K562 (cell line): ENCODE data around the gene LATS1.

Source experiments
- EZH2 ChIP-seq: IDR thresholded peaks from 2 replicates; pipeline ENCODE4 v1.6.1; 2012; ENCODE audit warnings: low read depth, mild to moderate bottlenecking, inconsistent platforms, low read length, borderline replicate concordance
- HDAC1 ChIP-seq, 2 experiments: fragments of 450-650 bp; IDR thresholded peaks; 2 replicates each; pipeline ENCODE4 v1.6.1; 2016 to 2017; ENCODE audit warnings: inconsistent platforms in 1 of 2, mild to moderate bottlenecking in 1 of 2, moderate library complexity in 1 of 2
- MCM5 ChIP-seq: fragments of 450-650 bp; IDR thresholded peaks from 2 replicates; pipeline ENCODE4 v1.6.1; 2016; ENCODE audit warnings: low read depth
- NRF1 ChIP-seq, 2 experiments: fragments of 450-650 bp; IDR thresholded peaks in 1 of 2; conservative IDR thresholded peaks in 1 of 2; 2 replicates each; pipeline ENCODE4 v1.6.1; 2014; ENCODE audit warnings: mild to moderate bottlenecking in 2 of 2
- RFX5 ChIP-seq: IDR thresholded peaks from 2 replicates; pipeline ENCODE4 v1.6.1; 2011; ENCODE audit warnings: low read depth, mild to moderate bottlenecking, improper control_type of control experiment, low read length
- SMARCA4 ChIP-seq: fragments of 450-650 bp; IDR thresholded peaks from 2 replicates; pipeline ENCODE4 v1.6.1; 2016
- SOX6 ChIP-seq: fragments of 450-650 bp; IDR thresholded peaks from 2 replicates; pipeline ENCODE4 v1.6.1; 2014; ENCODE audit warnings: mild to moderate bottlenecking
- TAF1 ChIP-seq: IDR thresholded peaks from 2 replicates; pipeline ENCODE4 v1.6.1; 2011; ENCODE audit warnings: mild to moderate bottlenecking, low read length, moderate library complexity; ENCODE audit not compliant: insufficient read depth, control insufficient read depth, severe bottlenecking; ENCODE audit errors: extremely low read depth
- TBP ChIP-seq: optimal IDR thresholded peaks from 2 replicates; pipeline ENCODE3; 2011; ENCODE audit warnings: low read depth, low read length, improper control_type of control experiment
- ZNF197 ChIP-seq: fragments of 200-800 bp; sonication (Bioruptor generic); IDR thresholded peaks from 2 replicates; pipeline ENCODE4 v1.6.1; 2016; ENCODE audit warnings: low read depth, missing genetic modification characterization, missing compliant biosample characterization
- TF ChIP-seq, protein P1 (sequence below), 3 experiments: IDR thresholded peaks in 2 of 3; conservative IDR thresholded peaks in 1 of 3; 2 replicates each; pipeline ENCODE4 v1.5.1; 2011 to 2012; ENCODE audit warnings: low read length in 3 of 3, mild to moderate bottlenecking in 3 of 3, control low read depth in 2 of 3, improper control_type of control experiment in 1 of 3, inconsistent platforms in 1 of 3, low read depth in 1 of 3, mixed read lengths in 1 of 3, moderate library complexity in 1 of 3; ENCODE audit not compliant: insufficient read depth in 2 of 3

DNA sequence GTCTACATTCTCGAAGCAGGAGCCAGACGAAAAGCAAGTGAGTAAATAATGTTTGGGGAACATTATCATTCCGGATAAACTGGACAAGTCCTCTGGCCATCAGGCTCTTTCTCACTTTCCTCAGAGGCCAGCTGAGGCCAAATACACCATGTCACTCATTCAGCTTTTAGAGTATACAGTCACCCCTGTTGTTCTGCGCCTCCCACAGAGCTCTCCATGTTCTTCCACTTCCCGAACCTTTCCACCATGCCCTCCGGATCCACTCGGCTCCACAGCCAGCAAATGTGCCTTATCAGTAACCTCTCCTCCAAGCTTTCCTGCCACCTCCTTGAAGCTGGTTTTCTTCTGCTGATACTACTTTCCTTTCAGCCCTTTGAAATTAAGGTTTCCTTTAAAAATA lies 31.7 kb downstream of the LATS1 start:
- TF ChIP-seq TAF1, result no peak
- TF ChIP-seq RFX5, result no peak
- no peak for TF ChIP-seq TBP
- TF ChIP-seq SMARCA4, result no peak
- no peak for TF ChIP-seq EZH2
- no peak for TF ChIP-seq MCM5
- no peak for TF ChIP-seq ZNF197
- no peak for TF ChIP-seq NRF1 (conservative IDR thresholded peaks at IDR 0.05 in 1 of 2, IDR thresholded peaks at IDR 0.05 in 1 of 2)
- TF ChIP-seq HDAC1 (IDR thresholded peaks at IDR 0.05), result no peak
- TF ChIP-seq, protein P1, sequence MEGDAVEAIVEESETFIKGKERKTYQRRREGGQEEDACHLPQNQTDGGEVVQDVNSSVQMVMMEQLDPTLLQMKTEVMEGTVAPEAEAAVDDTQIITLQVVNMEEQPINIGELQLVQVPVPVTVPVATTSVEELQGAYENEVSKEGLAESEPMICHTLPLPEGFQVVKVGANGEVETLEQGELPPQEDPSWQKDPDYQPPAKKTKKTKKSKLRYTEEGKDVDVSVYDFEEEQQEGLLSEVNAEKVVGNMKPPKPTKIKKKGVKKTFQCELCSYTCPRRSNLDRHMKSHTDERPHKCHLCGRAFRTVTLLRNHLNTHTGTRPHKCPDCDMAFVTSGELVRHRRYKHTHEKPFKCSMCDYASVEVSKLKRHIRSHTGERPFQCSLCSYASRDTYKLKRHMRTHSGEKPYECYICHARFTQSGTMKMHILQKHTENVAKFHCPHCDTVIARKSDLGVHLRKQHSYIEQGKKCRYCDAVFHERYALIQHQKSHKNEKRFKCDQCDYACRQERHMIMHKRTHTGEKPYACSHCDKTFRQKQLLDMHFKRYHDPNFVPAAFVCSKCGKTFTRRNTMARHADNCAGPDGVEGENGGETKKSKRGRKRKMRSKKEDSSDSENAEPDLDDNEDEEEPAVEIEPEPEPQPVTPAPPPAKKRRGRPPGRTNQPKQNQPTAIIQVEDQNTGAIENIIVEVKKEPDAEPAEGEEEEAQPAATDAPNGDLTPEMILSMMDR (IDR thresholded peaks at IDR 0.05 in 2 of 3, conservative IDR thresholded peaks at IDR 0.05 in 1 of 3; ENCODE audit: insufficient read depth in 2 of 3, low read depth in 1 of 3, low read length in 3 of 3), result no peak
- TF ChIP-seq SOX6, result no peak
